Naive thymus-derived CD4-positive, alpha-beta T cell (primary cell): ENCODE data around the gene RHCG. TPM values are rescaled to one million over a fixed set of nuclear protein-coding genes. Genes with fewer than 3 reads are reported as not detected.

Experiments used
- ATAC-seq: fragments of 150-1000 bp; cut with Tn5 transposase; 2 replicates; pipeline ENCODE4 v1.10.0; 2021; ENCODE audit warnings: mild to moderate bottlenecking, moderate library complexity
- CTCF ChIA-PET: fragments of 350-600 bp; sonication (Branson Sonifier 250); formaldehyde crosslinking; loops from one replicate; lab custom pipeline; 2021; ENCODE audit warnings: antibody characterized with exemption; lab: Charles Lee
- POLR2A ChIA-PET: fragments of 350-600 bp; sonication (Branson Sonifier 250); formaldehyde crosslinking; loops from one replicate; lab custom pipeline; 2021; ENCODE audit warnings: antibody characterized with exemption, inconsistent platforms; lab: Charles Lee
- DNase-seq, 9 donors: peaks; one replicate each; pipeline versions ENCODE4 v3.0.0 to v3.0.0-alpha.2; 2020 to 2022; ENCODE audit warnings: mixed read lengths in 1 of 9
- H3K27ac ChIP-seq: one replicate; pipeline ENCODE4 v1.7.0; 2013; ENCODE audit warnings: mild to moderate bottlenecking, low read depth, low read length, moderate library complexity
- H3K27me3 ChIP-seq, 2 donors: one replicate each; pipeline ENCODE4 v1.7.0; 2013; ENCODE audit warnings: low read length in 2 of 2, mild to moderate bottlenecking in 2 of 2, moderate library complexity in 2 of 2; ENCODE audit not compliant: control insufficient read depth in 2 of 2, insufficient read depth in 2 of 2
- H3K36me3 ChIP-seq, 3 experiments: 1 replicate in 2 of 3; 2 replicates in 1 of 3; pipeline ENCODE4 v1.7.0; 2013; ENCODE audit warnings: low read length in 3 of 3, mild to moderate bottlenecking in 3 of 3, moderate library complexity in 1 of 3; ENCODE audit not compliant: insufficient read depth in 3 of 3, control insufficient read depth in 2 of 3
- H3K4me1 ChIP-seq, 2 donors: one replicate each; pipeline ENCODE4 v1.7.0; 2013; ENCODE audit warnings: low read length in 2 of 2, mild to moderate bottlenecking in 2 of 2, moderate library complexity in 1 of 2; ENCODE audit not compliant: control insufficient read depth in 2 of 2, insufficient read depth in 2 of 2
- H3K4me3 ChIP-seq: 2 replicates; pipeline ENCODE4 v1.7.0; 2013; ENCODE audit warnings: mild to moderate bottlenecking, low read length
- H3K9me3 ChIP-seq, 3 experiments: 1 replicate in 2 of 3; 2 replicates in 1 of 3; pipeline ENCODE4 v1.7.0; 2013; ENCODE audit warnings: low read length in 3 of 3; ENCODE audit not compliant: control insufficient read depth in 2 of 3
- H3K27ac Mint-ChIP-seq, 9 donors: one replicate each; pipeline ENCODE4 v1.8.0; 2020 to 2022; ENCODE audit warnings: mixed read lengths in 9 of 9, mild to moderate bottlenecking in 8 of 9, moderate library complexity in 5 of 9, inconsistent platforms in 2 of 9
- H3K27me3 Mint-ChIP-seq, 5 donors: one replicate each; pipeline ENCODE4 v1.8.0; 2021 to 2022; ENCODE audit warnings: mixed read lengths in 5 of 5, mild to moderate bottlenecking in 1 of 5
- H3K36me3 Mint-ChIP-seq, 5 donors: one replicate each; pipeline ENCODE4 v1.8.0; 2020 to 2022; ENCODE audit warnings: mixed read lengths in 5 of 5, mild to moderate bottlenecking in 3 of 5, inconsistent platforms in 1 of 5
- H3K4me1 Mint-ChIP-seq, 7 donors: one replicate each; pipeline ENCODE4 v1.8.0; 2020 to 2022; ENCODE audit warnings: mixed read lengths in 7 of 7, mild to moderate bottlenecking in 3 of 7, inconsistent platforms in 1 of 7
- H3K4me3 Mint-ChIP-seq, 10 donors: one replicate each; pipeline ENCODE4 v1.8.0; 2020 to 2022; ENCODE audit warnings: mild to moderate bottlenecking in 10 of 10, mixed read lengths in 10 of 10, moderate library complexity in 6 of 10, inconsistent platforms in 2 of 10
- H3K9me3 Mint-ChIP-seq, 11 donors: one replicate each; pipeline ENCODE4 v1.8.0; 2020 to 2022; ENCODE audit warnings: mixed read lengths in 11 of 11, mild to moderate bottlenecking in 4 of 11, inconsistent platforms in 1 of 11, moderate library complexity in 1 of 11
- intact Hi-C, 2 donors: fragments of 100-400 bp; cut with micrococcal nuclease; formaldehyde crosslinking; loops; one replicate each; pipeline ENCODE4 v1.15.1; 2023
- polyA plus RNA-seq, 2 donors: library from polyadenylated mRNA; unstranded; fragments of 300-500 nt; fragmentation: Illumina TruSeq; gene quantifications; one replicate each; pipeline ENCODE4 v1.2.3, GENCODE V29; 2021
- total RNA-seq, 6 experiments: library from RNA in 5 of 6; stranded (reverse) in 5 of 6; gene quantifications; 1 replicate in 5 of 6; 2 replicates in 1 of 6; pipeline ENCODE4 v1.2.3 and lab custom pipeline; 2021 to 2026

Gene RHCG
- total and polyA plus RNA-seq, 7 experiments from 2014 or later, result not detected

- Mint-ChIP-seq H3K27me3 (peaks cover 0 to 28% (median 18%) of the 10 kb centered on the region in 5 donors), H3K27ac (no peak overlapping the region), H3K36me3 (peaks cover 0 to 3% (median 0%) of the 10 kb centered on the region in 5 donors), H3K9me3 (peaks cover 0 to 17% (median 4%) of the 10 kb centered on the region in 11 donors), H3K4me1 (peaks cover 0 to 2% (median 0%) of the 10 kb centered on the region in 7 donors), H3K4me3 (no peak overlapping the region)
- DNase-seq (no peak), ATAC-seq (no peak)
- Histone ChIP-seq H3K4me3 (no peak overlapping the region), H3K27ac (no peak overlapping the region), H3K4me1 (no peaks in the 10 kb centered on the region), H3K36me3 (no peaks in the 10 kb centered on the region), H3K27me3 (no peaks in the 10 kb centered on the region), H3K9me3 (no peaks in the 10 kb centered on the region)
- intact Hi-C loops, result no loop called here
- CTCF ChIA-PET, result no interaction called here
- POLR2A ChIA-PET, result no interaction called here
Observed at GRCh38 chr15:89460048-89460447, 36.3 kb downstream of the RHCG start.

- no peak overlapping the region for H3K4me3 ChIP-seq
Observed at GRCh38 chr15:89459271-89460038, 36.9 kb downstream of the RHCG start.

GRCh38 chr15:89458440-89458839 is 37.9 kb downstream of the RHCG start:
- no peaks in the 10 kb centered on the region for H3K27me3 ChIP-seq
- peaks cover 0 to 3% (median 0%) of the 10 kb centered on the region in 5 donors for H3K36me3 Mint-ChIP-seq
- H3K9me3 Mint-ChIP-seq, result peaks cover 0 to 22% (median 4%) of the 10 kb centered on the region in 11 donors
- H3K9me3 ChIP-seq, result no peaks in the 10 kb centered on the region
- no peaks in the 10 kb centered on the region for H3K36me3 ChIP-seq
- ATAC-seq, result no peak
- no peak for DNase-seq
- H3K27me3 Mint-ChIP-seq, result peaks cover 2 to 26% (median 13%) of the 10 kb centered on the region in 5 donors
- ChIA-PET CTCF (interaction anchor here (0.6 kb wide), 1 partner anchor 44 kb away, joined by 4 read pairs; no protein-coding TSS in a partner anchor), POLR2A (no interaction called here)
- H3K27ac ChIP-seq, result no peak overlapping the region
- no peak overlapping the region for H3K4me3 ChIP-seq
- intact Hi-C loops, result no loop called here
- H3K4me3 Mint-ChIP-seq, result no peak overlapping the region
- no peak overlapping the region for H3K27ac Mint-ChIP-seq
- peaks cover 0 to 2% (median 0%) of the 10 kb centered on the region in 7 donors for H3K4me1 Mint-ChIP-seq
- H3K4me1 ChIP-seq, result no peaks in the 10 kb centered on the region

More at GRCh38 chr15:89459271-89460038, 36.9 kb downstream of the RHCG start:
- no peak for ATAC-seq
- no peaks in the 10 kb centered on the region for H3K9me3 ChIP-seq
- intact Hi-C loops, result no loop called here
- no peaks in the 10 kb centered on the region for H3K4me1 ChIP-seq
- no peak overlapping the region for H3K27ac ChIP-seq
- peaks cover 0 to 23% (median 15%) of the 10 kb centered on the region in 5 donors for H3K27me3 Mint-ChIP-seq
- ChIA-PET CTCF (no interaction called here), POLR2A (no interaction called here)
- no peak for DNase-seq
- H3K27ac Mint-ChIP-seq, result no peak overlapping the region
- H3K9me3 Mint-ChIP-seq, result peaks cover 0 to 21% (median 4%) of the 10 kb centered on the region in 11 donors
- H3K36me3 ChIP-seq, result no peaks in the 10 kb centered on the region
- no peaks in the 10 kb centered on the region for H3K27me3 ChIP-seq
- H3K4me1 Mint-ChIP-seq, result peaks cover 0 to 2% (median 0%) of the 10 kb centered on the region in 7 donors
- H3K4me3 Mint-ChIP-seq, result no peak overlapping the region
- H3K36me3 Mint-ChIP-seq, result peaks cover 0 to 3% (median 0%) of the 10 kb centered on the region in 5 donors

- no peak for DNase-seq
- ATAC-seq, result no peak
- POLR2A ChIA-PET, result no interaction called here
Observed at GRCh38 chr15:89457086-89457485, 39.3 kb downstream of the RHCG start.

GRCh38 chr15:89455535-89455934 is 40.8 kb downstream of the RHCG start:
- ChIA-PET CTCF (no interaction called here), POLR2A (no interaction called here)
- ATAC-seq (no peak), DNase-seq (no peak)
- Mint-ChIP-seq H3K4me3 (no peak overlapping the region), H3K27me3 (peaks cover 20 to 34% (median 28%) of the 10 kb centered on the region in 5 donors), H3K27ac (no peak overlapping the region), H3K36me3 (peaks cover 0 to 3% (median 0%) of the 10 kb centered on the region in 5 donors), H3K4me1 (peaks cover 0 to 2% (median 0%) of the 10 kb centered on the region in 7 donors), H3K9me3 (peaks cover 0 to 22% (median 4%) of the 10 kb centered on the region in 11 donors)
- intact Hi-C loops, result no loop called here
- Histone ChIP-seq H3K27ac (no peak overlapping the region), H3K4me3 (no peak overlapping the region), H3K27me3 (no peaks in the 10 kb centered on the region), H3K36me3 (no peaks in the 10 kb centered on the region), H3K4me1 (no peaks in the 10 kb centered on the region), H3K9me3 (no peaks in the 10 kb centered on the region)

More at GRCh38 chr15:89457086-89457485, 39.3 kb downstream of the RHCG start:
- Mint-ChIP-seq H3K9me3 (peaks cover 0 to 22% (median 4%) of the 10 kb centered on the region in 11 donors), H3K27ac (no peak overlapping the region), H3K4me3 (no peak overlapping the region), H3K36me3 (peaks cover 0 to 3% (median 0%) of the 10 kb centered on the region in 5 donors), H3K27me3 (peaks cover 12 to 38% (median 19%) of the 10 kb centered on the region in 5 donors), H3K4me1 (peaks cover 0 to 2% (median 0%) of the 10 kb centered on the region in 7 donors)
- Histone ChIP-seq H3K36me3 (no peaks in the 10 kb centered on the region), H3K4me1 (no peaks in the 10 kb centered on the region), H3K4me3 (no peak overlapping the region), H3K9me3 (no peaks in the 10 kb centered on the region), H3K27me3 (no peaks in the 10 kb centered on the region), H3K27ac (no peak overlapping the region)
- intact Hi-C loops, result no loop called here
- CTCF ChIA-PET, result no interaction called here

- Mint-ChIP-seq H3K4me3 (no peak overlapping the region), H3K27me3 (peaks cover 29 to 57% (median 31%) of the 10 kb centered on the region in 5 donors), H3K36me3 (peaks cover 0 to 3% (median 0%) of the 10 kb centered on the region in 5 donors), H3K27ac (no peak overlapping the region), H3K4me1 (no peaks in the 10 kb centered on the region), H3K9me3 (peaks cover 0 to 22% (median 4%) of the 10 kb centered on the region in 11 donors)
- CTCF ChIA-PET, result no interaction called here
- H3K9me3 ChIP-seq, result no peaks in the 10 kb centered on the region
- no peaks in the 10 kb centered on the region for H3K4me1 ChIP-seq
- no peak overlapping the region for H3K27ac ChIP-seq
- no peaks in the 10 kb centered on the region for H3K36me3 ChIP-seq
- H3K27me3 ChIP-seq, result no peaks in the 10 kb centered on the region
- ATAC-seq (no peak), DNase-seq (no peak)
- POLR2A ChIA-PET, result no interaction called here
- intact Hi-C loops, result no loop called here
- no peak overlapping the region for H3K4me3 ChIP-seq
Observed at GRCh38 chr15:89452330-89452836, 44.0 kb downstream of the RHCG start.
